H9 (cell line): ENCODE data around the gene PTCH1. TPM values are rescaled to one million over a fixed set of nuclear protein-coding genes. Genes with fewer than 3 reads are reported as not detected.

Experiments
- DNase-seq: peaks from one replicate; pipeline ENCODE4 v3.0.0-alpha.2; 2017
- H2AFZ ChIP-seq: one replicate; pipeline ENCODE4 v1.6.1; 2013; ENCODE audit warnings: mild to moderate bottlenecking, low read length, control low read depth, moderate library complexity
- H2AK5ac ChIP-seq: 2 replicates; pipeline ENCODE4 v1.6.1; 2013; ENCODE audit warnings: low read length, control low read depth, mixed read lengths; ENCODE audit not compliant: insufficient read length
- H2BK120ac ChIP-seq: one replicate; pipeline ENCODE4 v1.6.1; 2013; ENCODE audit warnings: low read depth, mild to moderate bottlenecking, low read length, control low read depth, inconsistent platforms; ENCODE audit not compliant: poor library complexity, severe bottlenecking
- H2BK12ac ChIP-seq: 2 replicates; pipeline ENCODE4 v1.6.1; 2013; ENCODE audit warnings: low read length, control low read depth, mixed read lengths, low read depth; ENCODE audit not compliant: insufficient read length
- H2BK15ac ChIP-seq: 2 replicates; pipeline ENCODE4 v1.6.1; 2013; ENCODE audit warnings: low read depth, low read length, control low read depth
- H2BK20ac ChIP-seq: one replicate; pipeline ENCODE4 v1.6.1; 2013; ENCODE audit warnings: low read depth, mild to moderate bottlenecking, low read length, control low read depth, inconsistent platforms; ENCODE audit not compliant: poor library complexity, severe bottlenecking
- H2BK5ac ChIP-seq: 2 replicates; pipeline ENCODE4 v1.6.1; 2013; ENCODE audit warnings: low read length, control low read depth, mixed read lengths; ENCODE audit not compliant: insufficient read length
- H3K14ac ChIP-seq: 2 replicates; pipeline ENCODE4 v1.6.1; 2013; ENCODE audit warnings: low read length, control low read depth; ENCODE audit not compliant: insufficient read depth
- H3K18ac ChIP-seq: 2 replicates; pipeline ENCODE4 v1.6.1; 2013; ENCODE audit warnings: low read depth, mild to moderate bottlenecking, mixed read lengths, low read length, control low read depth; ENCODE audit not compliant: insufficient read length
- H3K23ac ChIP-seq: 2 replicates; pipeline ENCODE4 v1.6.1; 2013; ENCODE audit warnings: low read length, control low read depth, mixed read lengths, low read depth; ENCODE audit not compliant: insufficient read length
- H3K23me2 ChIP-seq: 2 replicates; pipeline ENCODE4 v1.6.1; 2013; ENCODE audit warnings: low read depth, mild to moderate bottlenecking, mixed read lengths, low read length, control low read depth; ENCODE audit not compliant: insufficient read length, poor library complexity, severe bottlenecking
- H3K27ac ChIP-seq: 2 replicates; pipeline ENCODE4 v1.5.1; 2013; ENCODE audit warnings: low read length, control low read depth, mixed read lengths, low read depth; ENCODE audit not compliant: insufficient read length
- H3K27me3 ChIP-seq: 2 replicates; pipeline ENCODE4 v1.6.1; 2013; ENCODE audit warnings: low read length, control low read depth, inconsistent platforms; ENCODE audit not compliant: insufficient read depth
- H3K4ac ChIP-seq: 2 replicates; pipeline ENCODE4 v1.6.1; 2013; ENCODE audit warnings: low read depth, mild to moderate bottlenecking, control low read depth, inconsistent platforms, low read length, moderate library complexity
- H3K4me1 ChIP-seq: 2 replicates; pipeline ENCODE4 v1.6.1; 2013; ENCODE audit warnings: low read length, control low read depth, inconsistent platforms; ENCODE audit not compliant: insufficient read depth
- H3K4me2 ChIP-seq: 2 replicates; pipeline ENCODE4 v1.6.1; 2013; ENCODE audit warnings: low read length, control low read depth, mixed read lengths; ENCODE audit not compliant: insufficient read length, insufficient read depth
- H3K56ac ChIP-seq: 2 replicates; pipeline ENCODE4 v1.6.1; 2013; ENCODE audit warnings: low read depth, mild to moderate bottlenecking, mixed read lengths, low read length, control low read depth; ENCODE audit not compliant: insufficient read length
- H3K79me1 ChIP-seq: 2 replicates; pipeline ENCODE4 v1.6.1; 2013; ENCODE audit warnings: low read depth, mild to moderate bottlenecking, moderate library complexity, low read length, control low read depth, inconsistent platforms; ENCODE audit not compliant: insufficient read depth, poor library complexity, severe bottlenecking
- H3K79me2 ChIP-seq: 2 replicates; pipeline ENCODE4 v1.6.1; 2013; ENCODE audit warnings: low read length, control low read depth, inconsistent platforms; ENCODE audit not compliant: insufficient read depth
- H3K9ac ChIP-seq: 2 replicates; pipeline ENCODE4 v1.6.1; 2013; ENCODE audit warnings: low read length, control low read depth, mixed read lengths; ENCODE audit not compliant: insufficient read length; ENCODE audit errors: extremely low read depth
- H3K9me3 ChIP-seq: one replicate; pipeline ENCODE4 v1.6.1; 2013; ENCODE audit warnings: low read depth, low read length, inconsistent platforms; ENCODE audit not compliant: control insufficient read depth
- H3T11ph ChIP-seq: one replicate; pipeline ENCODE4 v1.6.1; 2013; ENCODE audit warnings: mild to moderate bottlenecking, low read length, control low read depth, inconsistent platforms
- H4K20me1 ChIP-seq: one replicate; pipeline ENCODE4 v1.6.1; 2013; ENCODE audit not compliant: control insufficient read depth, insufficient read length, insufficient read depth
- H4K5ac ChIP-seq: 2 replicates; pipeline ENCODE4 v1.6.1; 2013; ENCODE audit warnings: low read depth, mild to moderate bottlenecking, mixed read lengths, low read length, control low read depth; ENCODE audit not compliant: insufficient read length
- H4K8ac ChIP-seq: replicated peaks from 2 replicates; pipeline ENCODE4 v1.6.1; 2013; ENCODE audit warnings: low read length, control low read depth, mixed read lengths, low read depth; ENCODE audit not compliant: insufficient read length
- H4K91ac ChIP-seq: 2 replicates; pipeline ENCODE4 v1.6.1; 2013; ENCODE audit warnings: low read depth, mild to moderate bottlenecking, moderate library complexity, mixed read lengths, low read length, control low read depth; ENCODE audit not compliant: insufficient read length
- H3K27ac Mint-ChIP-seq, 3 experiments: 2 replicates in 2 of 3; 3 replicates in 1 of 3; pipeline ENCODE4 v1.8.0; 2020 to 2021; ENCODE audit warnings: mixed read lengths in 3 of 3, mild to moderate bottlenecking in 1 of 3, moderate library complexity in 1 of 3
- H3K27me3 Mint-ChIP-seq: 2 replicates; pipeline ENCODE4 v1.8.0; 2021; ENCODE audit warnings: low read depth, mild to moderate bottlenecking, moderate library complexity, mixed read lengths
- H3K36me3 Mint-ChIP-seq, 3 experiments: 2 replicates in 2 of 3; 3 replicates in 1 of 3; pipeline ENCODE4 v1.8.0; 2020 to 2021; ENCODE audit warnings: low read depth in 3 of 3, mixed read lengths in 3 of 3; ENCODE audit not compliant: insufficient read depth in 1 of 3
- H3K4me1 Mint-ChIP-seq, 2 experiments: 2 replicates each; pipeline ENCODE4 v1.8.0; 2020; ENCODE audit warnings: mixed read lengths in 2 of 2
- H3K4me3 Mint-ChIP-seq, 2 experiments: 2 replicates in 1 of 2; 3 replicates in 1 of 2; pipeline ENCODE4 v1.8.0; 2020 to 2021; ENCODE audit warnings: mild to moderate bottlenecking in 2 of 2, mixed read lengths in 2 of 2, moderate library complexity in 1 of 2
- H3K9me3 Mint-ChIP-seq, 2 experiments: 2 replicates in 1 of 2; 3 replicates in 1 of 2; pipeline ENCODE4 v1.8.0; 2020; ENCODE audit warnings: mild to moderate bottlenecking in 2 of 2, mixed read lengths in 2 of 2, moderate library complexity in 1 of 2
- whole genome bisulfite sequencing: extraction: QIAGEN DNeasy Blood & Tissue Kit; methylation state at CpG from one replicate; pipeline ENCODE4 v1.1.7; 2013; ENCODE audit warnings: missing lambda C conversion rate, low lambda C conversion rate, mixed read lengths; ENCODE audit not compliant: insufficient read length; ENCODE audit errors: extremely low coverage; 5-methylcytosine and 5-hydroxymethylcytosine counted together
- total RNA-seq: library from RNA; stranded (reverse); gene quantifications from 2 replicates; pipeline ENCODE4 v1.2.1, GENCODE V29; 2021
- TF ChIP-seq, protein P1 (sequence below): fragments of 200-600 bp; sonication (generic); conservative IDR thresholded peaks from 3 replicates; pipeline ENCODE4 v1.8.0; 2021; ENCODE audit warnings: antibody characterized with exemption, mild to moderate bottlenecking

The PTCH1 gene
- total RNA-seq, 1 experiment from 2014 or later: 9.1 TPM

DNA sequence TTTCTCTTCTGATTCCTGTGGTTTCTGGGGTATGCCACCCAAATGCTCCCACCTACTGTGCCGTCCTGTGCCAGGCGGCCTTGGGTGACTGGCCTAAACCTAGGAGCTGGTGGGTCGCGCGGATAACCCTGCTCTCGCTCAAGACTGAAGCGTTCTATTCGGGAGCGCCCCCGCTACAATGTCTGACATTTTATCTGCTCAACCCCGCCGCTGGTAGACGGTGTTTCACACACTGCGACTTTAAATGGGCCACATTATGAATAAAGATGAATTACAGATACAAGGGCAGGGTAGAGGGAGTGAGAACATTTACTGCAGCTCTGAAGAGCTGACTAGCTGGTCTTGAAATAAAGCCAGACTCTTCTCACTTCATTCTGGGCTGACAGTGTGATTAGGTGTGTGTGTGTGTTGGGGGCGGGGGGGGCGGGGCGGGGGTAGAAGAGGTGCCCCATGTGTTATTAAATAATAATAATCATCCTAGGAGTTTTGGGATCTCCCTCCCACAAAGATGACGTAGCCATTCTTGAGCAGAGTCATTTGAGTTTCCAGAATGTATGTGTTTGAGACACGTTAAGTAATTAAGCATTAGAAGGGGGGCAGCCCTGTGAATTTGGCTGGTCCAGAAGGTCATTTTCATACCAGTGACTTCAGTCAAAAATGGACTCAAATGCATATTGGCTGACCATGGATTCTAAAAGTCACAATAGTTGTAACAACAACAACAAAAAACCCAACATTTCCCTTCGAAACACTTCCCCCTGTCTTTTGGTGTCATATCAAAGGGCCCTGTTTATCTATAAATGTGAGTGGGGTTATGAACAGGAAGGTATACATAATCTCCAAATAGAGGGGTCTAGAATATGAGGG is 1.0 kb upstream of the PTCH1 start:
- no peak overlapping the region for H4K8ac ChIP-seq
- no peak overlapping the region for H2BK5ac ChIP-seq
- no peaks in the 10 kb centered on the region for H3K9me3 ChIP-seq
- Mint-ChIP-seq H3K27ac (peak overlapping the region in 1 of 3 experiments; percentile 52; a peak in 1 of 7 replicates), H3K4me1 (peaks cover 33 to 38% of the 10 kb centered on the region in 2 experiments), H3K27me3 (peaks cover 97% of the 10 kb centered on the region), H3K4me3 (peak overlapping the region; percentile 74 to 95), H3K9me3 (peaks cover 0 to 7% of the 10 kb centered on the region in 2 experiments; a peak in 1 of 5 replicates), H3K36me3 (no peaks in the 10 kb centered on the region; a peak in 2 of 7 replicates)
- no peaks in the 10 kb centered on the region for H3K79me2 ChIP-seq
- no peak overlapping the region for H3K23ac ChIP-seq
- H2BK120ac ChIP-seq: no peak overlapping the region
- no CpG with 5 or more reads among the region's 20 CpGs for WGBS
- H3K23me2 ChIP-seq: peaks cover 16% of the 10 kb centered on the region
- H3K56ac ChIP-seq: no peak overlapping the region
- H2BK15ac ChIP-seq: no peak overlapping the region
- TF ChIP-seq, protein P1, sequence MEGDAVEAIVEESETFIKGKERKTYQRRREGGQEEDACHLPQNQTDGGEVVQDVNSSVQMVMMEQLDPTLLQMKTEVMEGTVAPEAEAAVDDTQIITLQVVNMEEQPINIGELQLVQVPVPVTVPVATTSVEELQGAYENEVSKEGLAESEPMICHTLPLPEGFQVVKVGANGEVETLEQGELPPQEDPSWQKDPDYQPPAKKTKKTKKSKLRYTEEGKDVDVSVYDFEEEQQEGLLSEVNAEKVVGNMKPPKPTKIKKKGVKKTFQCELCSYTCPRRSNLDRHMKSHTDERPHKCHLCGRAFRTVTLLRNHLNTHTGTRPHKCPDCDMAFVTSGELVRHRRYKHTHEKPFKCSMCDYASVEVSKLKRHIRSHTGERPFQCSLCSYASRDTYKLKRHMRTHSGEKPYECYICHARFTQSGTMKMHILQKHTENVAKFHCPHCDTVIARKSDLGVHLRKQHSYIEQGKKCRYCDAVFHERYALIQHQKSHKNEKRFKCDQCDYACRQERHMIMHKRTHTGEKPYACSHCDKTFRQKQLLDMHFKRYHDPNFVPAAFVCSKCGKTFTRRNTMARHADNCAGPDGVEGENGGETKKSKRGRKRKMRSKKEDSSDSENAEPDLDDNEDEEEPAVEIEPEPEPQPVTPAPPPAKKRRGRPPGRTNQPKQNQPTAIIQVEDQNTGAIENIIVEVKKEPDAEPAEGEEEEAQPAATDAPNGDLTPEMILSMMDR: no peak
- H4K5ac ChIP-seq: no peak overlapping the region
- no peaks in the 10 kb centered on the region for H3K79me1 ChIP-seq
- no peak overlapping the region for H2AK5ac ChIP-seq
- no peaks in the 10 kb centered on the region for H4K20me1 ChIP-seq
- peaks cover 48% of the 10 kb centered on the region for H3K27me3 ChIP-seq
- no peak overlapping the region for H3K27ac ChIP-seq
- peaks cover 4% of the 10 kb centered on the region; the same call in 1 of the 2 replicates for H3K4me1 ChIP-seq
- H2BK20ac ChIP-seq: no peak overlapping the region
- H3K18ac ChIP-seq: no peak overlapping the region
- no peak overlapping the region for H2AFZ ChIP-seq
- H3K4me2 ChIP-seq: peak overlapping the region; percentile 60
- H4K91ac ChIP-seq: no peak overlapping the region
- no peak overlapping the region for H3K4ac ChIP-seq
- H3K14ac ChIP-seq: no peak overlapping the region
- DNase-seq: no peak
- H3K9ac ChIP-seq: no peak overlapping the region
- H2BK12ac ChIP-seq: no peak overlapping the region
- H3T11ph ChIP-seq: no peak overlapping the region
